Glutamatergic neuron (in vitro differentiated cells): ENCODE data around the gene LYRM7. TPM values are rescaled to one million over a fixed set of nuclear protein-coding genes. Genes with fewer than 3 reads are reported as not detected.

Experiments
- DNase-seq: peaks from one replicate; pipeline ENCODE4 v3.0.0; 2022
- H3K27ac Mint-ChIP-seq: one replicate; pipeline ENCODE4 v1.8.0; 2020; ENCODE audit warnings: mild to moderate bottlenecking, mixed read lengths, inconsistent platforms; ENCODE audit not compliant: unreplicated experiment
- H3K27me3 Mint-ChIP-seq: one replicate; pipeline ENCODE4 v1.8.0; 2020; ENCODE audit warnings: mild to moderate bottlenecking, moderate library complexity, mixed read lengths, inconsistent platforms; ENCODE audit not compliant: unreplicated experiment
- H3K36me3 Mint-ChIP-seq: one replicate; pipeline ENCODE4 v1.8.0; 2020; ENCODE audit warnings: mild to moderate bottlenecking, mixed read lengths, inconsistent platforms; ENCODE audit not compliant: unreplicated experiment
- H3K4me1 Mint-ChIP-seq: one replicate; pipeline ENCODE4 v1.8.0; 2020; ENCODE audit warnings: mild to moderate bottlenecking, low read depth, mixed read lengths, inconsistent platforms; ENCODE audit not compliant: unreplicated experiment
- H3K4me3 Mint-ChIP-seq: one replicate; pipeline ENCODE4 v1.8.0; 2020; ENCODE audit warnings: mild to moderate bottlenecking, mixed read lengths, inconsistent platforms; ENCODE audit not compliant: unreplicated experiment
- H3K9me3 Mint-ChIP-seq: one replicate; pipeline ENCODE4 v1.8.0; 2020; ENCODE audit warnings: mild to moderate bottlenecking, moderate library complexity, mixed read lengths, inconsistent platforms; ENCODE audit not compliant: unreplicated experiment
- CTCF ChIP-seq: fragments of 200-600 bp; sonication (generic); IDR thresholded peaks from one replicate; pipeline ENCODE4 v1.5.0; 2021; ENCODE audit not compliant: partially characterized antibody, unreplicated experiment
- total RNA-seq: library from RNA; stranded (reverse); fragmentation: NEBNext Ultra II Directional; extraction: Animal tissue kit (Norgen Biotek cat#: 25700); gene quantifications from one replicate; pipeline ENCODE4 v1.2.1, GENCODE V29; 2021; ENCODE audit not compliant: unreplicated experiment

LYRM7 gene
- total RNA-seq, 1 donor from 2014 or later: 6.4 TPM

- peaks cover 4% of the 10 kb centered on the region for H3K9me3 Mint-ChIP-seq
- no peaks in the 10 kb centered on the region for H3K36me3 Mint-ChIP-seq
- no peak for TF ChIP-seq CTCF
- peak overlapping the region; percentile 78 for H3K27ac Mint-ChIP-seq
- no peaks in the 10 kb centered on the region for H3K4me1 Mint-ChIP-seq
- no peak for DNase-seq
- H3K27me3 Mint-ChIP-seq: peaks cover 3% of the 10 kb centered on the region
- peak overlapping the region; percentile 91 for H3K4me3 Mint-ChIP-seq
Observed at GRCh38 chr5:131171276-131171810, 599 bp downstream of the LYRM7 start.

GRCh38 chr5:131180407-131180806, 9.7 kb downstream of the LYRM7 start:
- no peak overlapping the region for H3K27ac Mint-ChIP-seq
- no peaks in the 10 kb centered on the region for H3K27me3 Mint-ChIP-seq
- no peaks in the 10 kb centered on the region for H3K4me1 Mint-ChIP-seq
- TF ChIP-seq CTCF: no peak
- H3K36me3 Mint-ChIP-seq: no peaks in the 10 kb centered on the region
- H3K4me3 Mint-ChIP-seq: no peak overlapping the region
- no peak for DNase-seq
- no peaks in the 10 kb centered on the region for H3K9me3 Mint-ChIP-seq

- Mint-ChIP-seq H3K27ac (no peak overlapping the region), H3K27me3 (no peaks in the 10 kb centered on the region)
Observed at GRCh38 chr5:131182839-131183238, 12.1 kb downstream of the LYRM7 start.

GRCh38 chr5:131185523-131186104, 14.9 kb downstream of the LYRM7 start:
- Mint-ChIP-seq H3K4me3 (no peak overlapping the region), H3K4me1 (no peaks in the 10 kb centered on the region), H3K9me3 (no peaks in the 10 kb centered on the region), H3K27ac (no peak overlapping the region), H3K36me3 (no peaks in the 10 kb centered on the region), H3K27me3 (no peaks in the 10 kb centered on the region)
- TF ChIP-seq CTCF: no peak
- no peak for DNase-seq

More at GRCh38 chr5:131182839-131183238, 12.1 kb downstream of the LYRM7 start:
- no peaks in the 10 kb centered on the region for H3K4me1 Mint-ChIP-seq
- no peak for DNase-seq
- no peak overlapping the region for H3K4me3 Mint-ChIP-seq
- H3K36me3 Mint-ChIP-seq: no peaks in the 10 kb centered on the region
- no peaks in the 10 kb centered on the region for H3K9me3 Mint-ChIP-seq
- TF ChIP-seq CTCF: no peak

GRCh38 chr5:131186561-131187256, 16.0 kb downstream of the LYRM7 start:
- Mint-ChIP-seq H3K36me3 (no peaks in the 10 kb centered on the region), H3K4me3 (no peak overlapping the region), H3K27ac (peak overlapping the region; percentile 12), H3K27me3 (no peaks in the 10 kb centered on the region), H3K9me3 (no peaks in the 10 kb centered on the region), H3K4me1 (no peaks in the 10 kb centered on the region)
- TF ChIP-seq CTCF: no peak
- DNase-seq: no peak
